ENCODE data around the gene TJAP1.

- TF ChIP-seq EZH2phosphoT487 (IDR thresholded peaks at IDR 0.05; ENCODE audit: low read depth) (no peak), CTCF (IDR thresholded peaks at IDR 0.05; ENCODE audit: low read depth, low read length) (no peak)
These were observed 4.9 kb upstream of the TJAP1 start for GRCh38 chr6:43472515-43472914.
